GM21367 (cell line): ENCODE data around the gene POLR2I.

Source experiments
- ATAC-seq: cut with Tn5 transposase; IDR thresholded peaks from one replicate; pipeline ENCODE4 v1.9.1; 2021; ENCODE audit not compliant: unreplicated experiment

Gene POLR2I

GRCh38 chr19:36114721-36115452, at the start of gene POLR2I:
TSS of gene POLR2I (minus strand) at chr19:36114875. CDS start at chr19:36114856, 19 bp downstream.
- peak; percentile 63 for ATAC-seq

- ATAC-seq: no peak
Measured at GRCh38 chr19:36163813-36164212, 49.1 kb upstream of the POLR2I start.

DNA sequence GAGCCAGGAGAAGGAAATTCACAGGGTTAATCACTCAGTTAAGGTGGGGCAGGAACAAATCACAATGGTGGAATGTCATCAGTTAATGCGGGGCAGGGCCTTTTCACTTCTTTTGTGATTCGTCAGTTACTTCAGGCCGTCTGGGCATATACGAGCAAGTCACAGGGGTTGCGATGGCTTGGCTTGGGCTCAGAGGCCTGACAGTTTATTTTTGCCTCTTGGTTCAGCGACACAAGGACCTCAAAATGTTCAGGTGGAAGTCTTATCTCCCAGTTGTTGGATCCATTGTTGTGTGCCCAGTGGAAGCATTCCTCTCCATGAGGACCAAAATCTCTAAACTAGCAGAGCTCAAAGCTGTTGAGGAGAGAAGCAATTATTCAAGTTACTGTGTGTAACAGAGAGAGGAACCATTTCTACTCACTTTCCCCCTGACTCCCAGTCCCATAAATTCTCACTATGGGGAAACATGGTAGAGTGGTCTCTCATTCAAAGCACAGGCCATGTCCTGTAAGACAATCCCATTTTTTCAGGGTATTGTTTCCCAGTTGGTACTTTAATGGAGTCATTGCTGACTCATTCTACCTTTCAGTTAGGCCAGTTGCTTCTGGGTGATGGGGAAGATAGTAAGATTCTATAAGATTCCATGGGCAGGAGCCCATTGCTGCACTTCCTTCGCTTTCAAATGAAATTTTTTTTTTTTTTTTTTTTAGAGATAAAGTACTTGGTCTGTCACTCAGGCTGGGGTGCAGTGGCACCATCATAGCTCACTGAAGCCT, 46.3 kb upstream of the POLR2I start:
- no peak for ATAC-seq

GRCh38 chr19:36153126-36153525, 38.5 kb upstream of the POLR2I start:
- no peak for ATAC-seq

DNA sequence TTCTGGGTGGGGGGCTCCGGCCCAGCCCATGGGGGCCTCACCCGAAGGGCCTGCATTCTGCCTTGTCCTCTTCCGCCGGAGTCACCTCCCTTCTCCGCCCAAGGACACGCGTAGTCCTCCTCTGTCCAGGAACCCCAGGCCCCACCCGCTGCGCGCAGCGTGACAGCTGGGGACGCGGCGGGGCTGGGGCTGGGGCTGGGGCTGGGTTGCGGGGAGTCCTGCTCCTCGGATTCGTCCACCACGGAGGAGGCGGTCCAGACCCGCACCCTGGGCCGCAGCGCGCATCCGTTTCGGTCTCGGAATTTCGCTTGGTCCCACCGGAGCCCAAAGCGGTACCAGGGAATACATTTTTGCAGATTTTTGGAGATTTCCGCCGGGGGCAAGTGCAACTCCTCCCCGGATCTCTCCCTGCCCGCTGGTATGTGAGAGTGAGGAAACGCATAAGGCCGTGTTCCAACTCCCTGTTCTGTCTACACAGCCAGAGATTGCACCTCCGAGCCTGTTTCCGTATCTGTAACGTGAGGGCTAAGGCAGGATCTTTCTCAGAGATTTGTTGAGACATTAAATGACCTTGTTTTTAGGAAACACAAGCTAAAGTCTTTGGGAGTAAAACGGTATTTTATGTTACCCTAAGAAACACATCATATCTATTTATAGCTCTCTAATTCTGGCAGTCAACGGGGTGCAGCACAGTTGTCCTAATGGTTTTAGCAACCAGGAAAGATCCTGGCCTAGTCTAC, 37.8 kb upstream of the POLR2I start, which contains the start of gene COX7A1:
TSS of gene COX7A1 (minus strand) at position 96 of the 740 bp plus-strand sequence. CDS start at position 56, 40 bp downstream.
- ATAC-seq: no peak

DNA sequence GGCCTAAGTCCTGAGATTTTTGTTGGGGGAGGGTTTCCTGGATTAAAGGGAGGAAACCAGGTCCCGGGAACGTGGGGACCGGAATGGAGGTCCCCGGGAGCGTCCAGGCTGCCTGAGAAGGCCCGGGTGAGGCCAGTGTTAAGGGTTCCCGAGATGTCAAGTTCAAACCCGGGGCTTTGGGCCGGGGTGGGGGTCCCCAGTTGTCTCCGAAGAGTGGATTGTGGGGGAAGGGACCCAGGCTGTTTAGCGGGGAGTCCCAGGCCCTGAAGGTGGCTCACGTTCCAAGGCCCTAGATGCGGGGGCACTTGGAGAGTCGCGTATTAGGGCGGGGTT, 37.3 kb upstream of the POLR2I start:
- no peak for ATAC-seq

DNA sequence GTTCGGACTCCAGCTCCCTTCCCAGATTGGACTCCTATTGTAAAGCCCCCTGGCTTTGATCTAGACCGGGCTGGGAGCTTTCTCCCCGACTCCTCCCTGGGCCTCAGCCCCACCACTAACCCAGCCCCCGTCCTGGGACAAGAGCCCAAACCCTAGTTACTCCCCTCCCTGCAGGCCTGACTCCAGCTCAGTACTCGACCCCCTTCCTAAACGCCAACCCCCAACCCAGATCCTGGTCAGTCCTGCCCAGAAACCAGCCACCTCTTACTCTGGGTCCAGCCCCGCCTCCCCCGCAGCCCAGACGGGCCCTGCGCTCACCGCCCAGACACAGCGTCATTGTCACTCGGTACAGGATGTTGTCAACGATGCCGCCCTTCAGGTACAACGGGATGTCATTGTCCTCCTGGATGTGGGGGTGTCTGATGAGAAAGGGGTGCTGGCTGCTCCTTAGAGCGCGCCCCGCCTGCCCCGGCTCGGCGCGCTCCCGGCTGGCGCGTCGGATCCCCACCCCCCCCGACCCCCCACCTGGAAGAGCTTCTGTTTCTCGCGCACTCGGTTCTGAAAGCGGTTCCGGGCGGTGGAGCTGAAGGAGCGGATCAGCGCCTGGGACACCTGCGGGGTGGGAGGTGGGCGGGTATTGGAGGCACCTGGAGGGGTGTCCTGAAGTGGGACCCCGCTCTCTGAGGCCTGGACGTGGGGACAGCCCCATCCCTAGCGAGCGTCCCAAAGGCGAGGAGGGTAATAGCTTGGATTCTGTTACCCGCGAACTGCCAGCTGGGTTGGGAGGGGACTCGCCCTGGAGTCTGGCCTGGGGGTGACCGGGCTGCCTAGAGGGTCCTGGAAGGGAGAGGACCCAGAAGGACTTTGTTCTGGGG, 36.7 kb upstream of the POLR2I start:
- no peak for ATAC-seq

GRCh38 chr19:36150586-36150985, 35.9 kb upstream of the POLR2I start:
- no peak for ATAC-seq

GRCh38 chr19:36149673-36150406, 35.2 kb upstream of the POLR2I start:
- no peak for ATAC-seq

DNA sequence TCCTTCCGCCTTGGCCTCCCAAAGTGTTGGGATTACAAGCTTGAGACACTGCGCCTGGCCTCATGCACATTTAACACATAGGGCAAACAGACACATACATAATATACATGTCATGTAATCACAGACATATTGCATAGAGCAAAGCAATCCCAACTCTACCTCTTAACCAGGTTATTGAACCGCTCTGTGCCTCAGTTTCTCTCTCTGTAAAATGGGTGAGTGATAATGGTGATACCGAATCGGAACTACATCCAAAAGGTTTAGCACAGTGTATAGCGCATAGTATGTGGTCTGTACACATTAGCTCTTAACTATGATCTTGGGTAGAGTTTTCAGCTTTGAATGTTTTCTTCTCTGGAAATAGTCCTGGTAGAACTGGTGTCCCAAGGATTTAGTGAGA, 29.9 kb upstream of the POLR2I start:
- ATAC-seq: no peak

GRCh38 chr19:36142496-36142895, 27.8 kb upstream of the POLR2I start:
- no peak for ATAC-seq

DNA sequence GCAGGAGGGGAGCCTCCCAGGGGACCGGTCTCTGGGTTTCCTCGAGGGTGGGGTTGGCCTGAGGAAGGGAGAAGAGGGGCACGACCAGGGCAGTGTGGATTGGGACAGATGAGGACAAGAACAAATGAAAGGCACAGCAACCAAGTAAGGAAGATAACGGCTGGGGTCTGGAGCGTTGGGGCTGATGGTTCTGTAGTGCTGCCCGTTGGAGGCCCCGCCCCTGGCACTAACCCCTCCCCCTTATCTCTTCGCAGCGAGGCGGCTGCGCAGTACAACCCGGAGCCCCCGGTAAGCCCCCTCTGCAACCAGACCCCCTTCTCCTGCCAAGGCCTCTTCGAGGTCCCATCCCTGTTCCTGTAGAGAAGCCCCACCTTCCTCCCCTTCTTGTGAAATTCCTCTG, 27.4 kb upstream of the POLR2I start:
- no peak for ATAC-seq

- no peak for ATAC-seq
Measured at GRCh38 chr19:36141039-36141927, 26.6 kb upstream of the POLR2I start.

- no peak for ATAC-seq
Measured at GRCh38 chr19:36140304-36141038, 25.8 kb upstream of the POLR2I start.

DNA sequence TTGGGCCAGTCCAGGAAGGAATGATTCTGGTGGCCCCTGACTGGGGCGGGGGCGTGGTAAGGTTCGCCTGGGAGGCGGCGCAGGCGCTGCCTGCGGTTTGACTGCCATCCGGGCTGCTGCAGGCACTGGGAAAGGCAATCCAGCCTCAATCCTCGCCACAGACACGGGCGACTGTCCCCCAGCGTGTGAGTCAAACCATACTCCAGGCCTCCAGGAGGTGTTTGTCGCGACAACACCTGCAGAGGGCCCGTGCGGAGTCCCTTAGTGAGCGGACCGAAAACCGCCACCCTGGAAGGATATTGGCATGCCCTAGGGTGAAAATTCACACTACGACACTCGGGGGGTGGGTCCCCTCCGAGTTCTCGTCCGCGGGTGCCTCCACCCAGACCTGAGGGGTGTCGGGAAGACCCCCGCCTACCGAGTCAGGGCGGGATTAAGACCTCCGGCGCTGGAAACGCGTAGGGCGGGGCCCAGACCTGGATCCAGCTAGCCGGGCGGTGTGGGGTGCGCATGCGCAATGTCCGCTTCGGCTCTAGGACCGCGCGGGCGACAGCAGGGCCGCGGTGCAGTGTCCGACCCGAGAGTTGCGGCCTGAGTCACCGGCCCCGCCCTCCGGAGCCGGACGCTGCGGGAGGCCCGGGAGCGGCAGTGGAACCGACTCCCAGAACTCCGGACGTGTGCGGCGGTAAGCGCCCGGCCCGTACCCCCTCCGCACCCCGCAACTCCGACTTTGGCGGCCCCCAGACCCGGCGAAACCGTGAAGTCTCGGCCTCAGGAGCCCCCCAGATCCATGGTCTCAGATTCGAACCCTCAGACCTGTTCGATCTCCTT, 25.0 kb upstream of the POLR2I start, which contains the start of gene CAPNS1:
TSS of gene CAPNS1 (plus strand) at position 594 of the 831 bp plus-strand sequence. CDS start 946 bp downstream, outside the sequence.
- peak; percentile 69 for ATAC-seq

DNA sequence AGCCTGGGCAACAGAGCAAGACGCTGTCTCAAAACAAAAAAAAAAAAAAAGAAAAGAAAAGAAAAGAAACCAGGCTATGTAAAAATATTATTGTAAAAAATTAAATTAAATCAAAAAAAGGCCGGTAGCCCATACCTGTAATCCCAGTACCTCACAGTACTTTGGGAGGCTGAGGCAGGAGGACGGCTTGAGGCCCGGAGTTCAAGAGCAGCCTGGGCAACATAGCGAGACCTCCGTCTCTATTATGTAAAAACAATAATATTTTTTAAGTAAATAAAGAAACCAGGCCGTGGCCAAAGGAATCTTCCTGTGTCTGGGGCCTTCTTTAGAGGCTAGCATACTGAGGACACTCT, 24.4 kb upstream of the POLR2I start:
- ATAC-seq: no peak

DNA sequence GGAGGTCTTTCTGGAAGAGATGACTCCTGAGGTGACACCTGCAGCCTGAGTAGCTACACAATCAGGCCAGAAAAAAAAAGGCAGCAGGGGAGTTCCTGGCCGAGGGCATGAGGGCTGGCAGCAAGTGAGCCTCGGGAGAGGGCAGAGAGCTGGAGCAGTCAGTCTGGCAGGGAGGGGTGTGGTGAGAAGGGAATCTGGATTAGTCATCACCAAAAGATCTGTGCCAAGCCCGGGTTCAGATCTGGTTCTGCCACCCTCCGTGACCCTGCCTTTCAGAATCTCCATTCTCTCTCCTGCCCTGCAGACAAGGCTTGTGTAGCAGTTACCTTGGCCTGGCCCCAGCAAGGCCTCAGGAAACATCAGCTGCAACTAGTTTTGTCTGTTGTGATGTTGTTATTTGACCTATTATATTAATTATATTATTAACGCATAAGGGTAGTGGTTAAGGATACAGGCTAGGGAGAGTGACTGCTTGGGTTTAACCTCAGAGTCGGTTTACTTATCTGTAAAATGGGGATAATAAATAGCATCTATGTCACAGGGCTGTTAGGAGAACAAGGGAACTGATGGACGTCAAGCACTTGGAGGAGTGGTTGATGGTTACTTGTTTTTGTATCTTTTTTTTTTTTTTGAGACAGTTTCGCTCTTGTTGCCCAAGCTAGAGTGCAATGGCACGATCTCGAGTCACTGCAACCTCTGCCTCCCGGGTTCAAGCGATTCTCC, 22.4 kb upstream of the POLR2I start:
- ATAC-seq: no peak
